Small intestine (tissue), 7 donors: ENCODE results near the gene TRA2B. TPM values are rescaled to one million over a fixed set of nuclear protein-coding genes. Genes with fewer than 3 reads are reported as not detected.
"Not testable (repeated sequence)": the region's sequence is repeated elsewhere in the genome, so short reads cannot be mapped to it uniquely, and the experiment has no call there.

Source experiments
- DNase-seq, 2 donors: peaks; one replicate each; pipeline versions ENCODE4 v3.0.0 to v3.0.0-alpha.2; 2013
- FAIRE-seq: peaks from 2 replicates; lab custom pipeline; 2012; peaks lifted over from hg19 to GRCh38; lab: Jason Lieb, UNC
- H3K27ac ChIP-seq, 3 donors: one replicate each; pipeline ENCODE4 v1.5.1; 2013; ENCODE audit warnings: low read length in 2 of 3, mild to moderate bottlenecking in 2 of 3, control low read depth in 1 of 3, inconsistent platforms in 1 of 3, low read depth in 1 of 3, moderate library complexity in 1 of 3
- H3K27me3 ChIP-seq, 3 donors: one replicate each; pipeline ENCODE4 v1.6.1; 2013; ENCODE audit warnings: low read length in 3 of 3, inconsistent platforms in 1 of 3; ENCODE audit not compliant: control insufficient read depth in 3 of 3, insufficient read depth in 3 of 3
- H3K36me3 ChIP-seq, 3 donors: one replicate each; pipeline ENCODE4 v1.6.1; 2013; ENCODE audit warnings: low read length in 3 of 3, inconsistent platforms in 1 of 3, low read depth in 1 of 3, mild to moderate bottlenecking in 1 of 3, moderate library complexity in 1 of 3; ENCODE audit not compliant: control insufficient read depth in 3 of 3, insufficient read depth in 2 of 3
- H3K4me1 ChIP-seq, 3 donors: one replicate each; pipeline ENCODE4 v1.6.1; 2013; ENCODE audit warnings: low read length in 2 of 3, inconsistent platforms in 1 of 3, low read depth in 1 of 3, mild to moderate bottlenecking in 1 of 3, moderate library complexity in 1 of 3; ENCODE audit not compliant: control insufficient read depth in 3 of 3, insufficient read depth in 2 of 3
- H3K4me3 ChIP-seq, 3 donors: one replicate each; pipeline ENCODE4 v1.5.1; 2013; ENCODE audit warnings: low read length in 3 of 3, control low read depth in 1 of 3, inconsistent platforms in 1 of 3, low read depth in 1 of 3, mild to moderate bottlenecking in 1 of 3, moderate library complexity in 1 of 3
- H3K9me3 ChIP-seq, 2 donors: one replicate each; pipeline ENCODE4 v1.6.1; 2013; ENCODE audit warnings: low read depth in 1 of 2, low read length in 1 of 2; ENCODE audit not compliant: control insufficient read depth in 2 of 2, insufficient read depth in 1 of 2
- WGBS, 3 donors: extraction: QIAGEN DNeasy Blood & Tissue Kit; methylation state at CpG; one replicate each; pipeline ENCODE4 v1.1.7; 2013; 5-methylcytosine and 5-hydroxymethylcytosine counted together
- polyA plus RNA-seq, 4 donors: library from polyadenylated mRNA; stranded (reverse) in 3 of 4; unstranded in 1 of 4; fragments of 200-250 nt in 3 of 4; fragments of 120-200 nt in 1 of 4; gene quantifications; one replicate each; pipeline versions ENCODE4 v1.2.1 to v1.2.3, GENCODE V29; 2013
- donor health status: healthy with polysubstance abuse.
- donor health status: control.
- donor health status: control.
- donor health status: Bipolar disorder and iron deficiency.
- donor health status: healthy.

Gene TRA2B
- polyA plus RNA-seq, 4 donors = 48.5 to 150 (median 72.4) TPM

- no peak overlapping the region for H3K4me3 ChIP-seq
- DNase-seq (no peak), FAIRE-seq (no peak)
- H3K36me3 ChIP-seq = peaks cover 17 to 25% (median 25%) of the 10 kb centered on the region in 3 donors
- H3K27me3 ChIP-seq = no peaks in the 10 kb centered on the region
- WGBS, 3 donors = 88 to 92% (median 90%) methylated on average over 5 of the region's 5 CpGs
- no peaks in the 10 kb centered on the region for H3K4me1 ChIP-seq
- no peak overlapping the region for H3K27ac ChIP-seq
- no peaks in the 10 kb centered on the region for H3K9me3 ChIP-seq
Observed at GRCh38 chr3:185916042-185916833, 21.6 kb downstream of the TRA2B start.

GRCh38 chr3:185915642-185916041, 22.2 kb downstream of the TRA2B start:
- 87 to 90% (median 89%) methylated on average over 4 of the region's 4 CpGs for WGBS, 3 donors
- no peak overlapping the region for H3K4me3 ChIP-seq
- no peaks in the 10 kb centered on the region for H3K4me1 ChIP-seq
- H3K36me3 ChIP-seq = peaks cover 15 to 24% (median 22%) of the 10 kb centered on the region in 3 donors
- H3K9me3 ChIP-seq = no peaks in the 10 kb centered on the region
- DNase-seq = no peak
- FAIRE-seq = no peak
- H3K27me3 ChIP-seq = no peaks in the 10 kb centered on the region
- no peak overlapping the region for H3K27ac ChIP-seq

- H3K36me3 ChIP-seq = peaks cover 13 to 18% (median 18%) of the 10 kb centered on the region in 3 donors
Observed at GRCh38 chr3:185914911-185915629, 22.7 kb downstream of the TRA2B start.

GRCh38 chr3:185912929-185913901, 24.6 kb downstream of the TRA2B start:
- H3K4me1 ChIP-seq = no peaks in the 10 kb centered on the region
- peaks cover 11 to 16% (median 12%) of the 10 kb centered on the region in 3 donors for H3K36me3 ChIP-seq
- H3K27ac ChIP-seq = no peak overlapping the region
- DNase-seq (no peak), FAIRE-seq (no peak)
- H3K4me3 ChIP-seq = no peak overlapping the region
- no peaks in the 10 kb centered on the region for H3K27me3 ChIP-seq
- H3K9me3 ChIP-seq = no peaks in the 10 kb centered on the region
- 54 to 71% (median 69%) methylated on average over 7 of the region's 7 CpGs for WGBS, 3 donors

More at GRCh38 chr3:185914911-185915629, 22.7 kb downstream of the TRA2B start:
- DNase-seq (no peak), FAIRE-seq (no peak)
- Histone ChIP-seq H3K27me3 (no peaks in the 10 kb centered on the region), H3K4me3 (no peak overlapping the region), H3K4me1 (no peaks in the 10 kb centered on the region), H3K27ac (no peak overlapping the region), H3K9me3 (no peaks in the 10 kb centered on the region)
- 90 to 95% (median 93%) methylated on average over 6 of the region's 6 CpGs for WGBS, 3 donors

DNA sequence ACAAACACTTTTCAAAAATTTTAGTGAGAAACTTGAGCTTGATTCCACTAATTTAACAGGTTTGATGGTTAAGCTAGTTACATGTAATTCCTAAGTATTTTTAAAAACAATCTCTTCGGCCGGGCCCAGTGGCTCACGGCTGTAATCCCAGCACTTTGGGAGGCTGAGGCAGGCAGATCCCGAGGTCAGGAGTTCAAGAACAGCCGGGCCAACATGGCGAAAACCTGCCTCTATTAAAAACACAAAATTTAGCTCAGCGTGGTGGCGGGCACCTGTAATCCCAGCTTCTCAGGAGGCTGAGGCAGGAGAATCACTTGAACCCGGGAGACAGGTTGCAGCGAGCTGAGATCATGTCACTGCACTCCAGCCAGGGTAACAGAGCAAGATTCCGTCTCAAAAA, 25.3 kb downstream of the TRA2B start:
- Histone ChIP-seq H3K4me3 (no peak overlapping the region), H3K27me3 (no peaks in the 10 kb centered on the region), H3K36me3 (peaks cover 9 to 16% (median 12%) of the 10 kb centered on the region in 3 donors), H3K27ac (no peak overlapping the region), H3K4me1 (no peaks in the 10 kb centered on the region), H3K9me3 (no peaks in the 10 kb centered on the region)
- no peak for DNase-seq
- WGBS, 3 donors = 89 to 91% (median 91%) methylated on average over 11 of the region's 11 CpGs
- FAIRE-seq = no peak

DNA sequence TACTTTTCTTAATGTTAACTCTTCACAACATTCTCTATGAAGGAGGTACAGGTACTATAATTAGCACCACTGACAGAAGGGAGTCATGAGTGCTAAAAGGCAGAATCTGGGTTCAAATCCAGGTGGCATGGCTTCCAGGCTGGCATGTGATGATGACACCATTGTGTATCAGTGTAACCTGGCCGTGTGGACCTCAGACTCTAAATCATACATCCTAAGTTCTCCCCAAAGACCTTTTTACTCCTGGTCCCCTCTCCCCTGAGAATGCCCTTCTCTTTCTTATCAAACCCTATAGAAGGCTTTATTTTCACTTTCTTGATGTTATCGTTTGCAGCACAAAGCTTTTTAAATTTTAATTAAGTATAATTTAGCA, 26.8 kb downstream of the TRA2B start:
- WGBS, 3 donors = 0 to 26% (median 24%) methylated on average over 2 of the region's 2 CpGs
- not testable (repeated sequence) for H3K4me1 ChIP-seq, FAIRE-seq, H3K4me3 ChIP-seq, H3K27ac ChIP-seq, DNase-seq, H3K9me3 ChIP-seq, H3K27me3 ChIP-seq
- H3K36me3 ChIP-seq = peaks cover 5 to 12% (median 10%) of the 10 kb centered on the region in 3 donors

DNA sequence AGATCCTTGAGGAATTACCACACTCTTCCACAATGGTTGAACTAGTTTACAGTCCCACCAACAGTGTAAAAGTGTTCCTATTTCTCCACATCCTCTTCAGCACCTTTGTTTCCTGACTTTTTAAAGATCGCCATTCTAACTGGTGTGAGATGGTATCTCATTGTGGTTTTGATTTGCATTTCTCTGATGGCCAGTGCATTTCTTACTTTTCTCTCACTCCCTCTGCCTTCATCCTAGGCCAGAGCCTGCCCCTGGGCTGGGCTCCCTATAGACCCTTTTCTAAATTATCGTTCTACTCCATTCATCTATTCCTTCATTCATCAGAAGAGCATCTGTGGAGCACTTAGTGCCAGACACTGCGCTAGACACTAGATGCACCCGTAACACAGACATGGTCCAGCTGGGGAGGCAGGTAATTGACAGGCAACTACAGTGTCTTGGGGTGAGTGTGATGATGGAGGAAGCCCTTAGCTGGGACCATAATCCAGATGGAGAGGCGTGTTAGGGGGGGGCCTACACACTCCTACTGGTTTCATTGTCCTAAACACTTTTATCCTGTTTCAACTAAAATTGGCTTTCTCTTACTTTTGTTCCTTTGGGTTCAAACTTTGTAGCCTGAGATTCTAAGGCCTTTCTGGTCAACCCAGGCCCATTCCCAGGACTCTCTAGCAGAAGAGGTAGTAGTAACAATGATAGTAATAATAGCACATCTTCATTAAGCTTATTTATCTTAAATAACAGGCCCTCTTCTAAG, 27.3 kb downstream of the TRA2B start:
- not testable (repeated sequence) for H3K4me3 ChIP-seq, DNase-seq, H3K27ac ChIP-seq, FAIRE-seq, H3K27me3 ChIP-seq, H3K4me1 ChIP-seq, H3K9me3 ChIP-seq
- peaks cover 5 to 12% (median 10%) of the 10 kb centered on the region in 3 donors for H3K36me3 ChIP-seq
- WGBS, 3 donors = 58 to 72% (median 69%) methylated on average over 3 to 5 of the region's 5 CpGs
